A549 (cell line): ENCODE data around the gene CD22. TPM values are rescaled to one million over a fixed set of nuclear protein-coding genes. Genes with fewer than 3 reads are reported as not detected.

Source experiments
- ATAC-seq, 2 experiments: fragments of 200-7000 bp in 1 of 2; fragments of >200 bp in 1 of 2; cut with Nextera tagmentation in 1 of 2; cut with Tn5 transposase in 1 of 2; 3 replicates each; pipeline versions ENCODE4 v1.8.0 to v1.9.1; 2018 to 2020; ENCODE audit warnings: mild to moderate bottlenecking in 1 of 2, moderate library complexity in 1 of 2
- CTCF ChIA-PET: fragments of 300-600 bp; sonication (Branson Sonifier 250); formaldehyde crosslinking; extraction: SDS; loops from one replicate; lab custom pipeline; 2021; ENCODE audit warnings: antibody characterized with exemption, inconsistent platforms; lab: Yijun Ruan, JAX
- POLR2A ChIA-PET: fragments of 350-600 bp; formaldehyde crosslinking; extraction: SDS; loops from one replicate; lab custom pipeline; 2021; ENCODE audit warnings: antibody characterized with exemption, inconsistent platforms; lab: Yijun Ruan, JAX
- DNase-seq, 2 experiments: peaks; one replicate each; pipeline versions ENCODE4 v3.0.0 to v3.0.0-alpha.2; 2011 to 2016; ENCODE audit warnings: low read depth in 1 of 2, low spot score in 1 of 2
- FAIRE-seq: peaks from 2 replicates; lab custom pipeline; 2011; peaks lifted over from hg19 to GRCh38; lab: Jason Lieb, UNC
- H3K27ac ChIP-seq, 2 experiments: fragments of >200 bp; sonication (Bioruptor Twin); formaldehyde crosslinking; 3 replicates each; pipeline ENCODE4 v1.5.1; 2016 to 2017
- H3K4me1 ChIP-seq: fragments of >200 bp; sonication (Bioruptor Twin); formaldehyde crosslinking; 3 replicates; pipeline ENCODE4 v1.6.1; 2016
- H3K4me2 ChIP-seq: fragments of >200 bp; sonication (Bioruptor Twin); formaldehyde crosslinking; 3 replicates; pipeline ENCODE4 v1.6.1; 2016
- H3K4me3 ChIP-seq: fragments of >200 bp; sonication (Bioruptor Twin); formaldehyde crosslinking; 3 replicates; pipeline ENCODE4 v1.5.1; 2016
- H3K9me3 ChIP-seq: fragments of >200 bp; sonication (Bioruptor Twin); formaldehyde crosslinking; 3 replicates; pipeline ENCODE4 v1.6.1; 2016
- BHLHE40 ChIP-seq: IDR thresholded peaks from 2 replicates; pipeline ENCODE4 v1.6.1; 2012; ENCODE audit warnings: low read depth, low read length, inconsistent platforms
- CBX2 ChIP-seq: fragments of 200-600 bp; sonication (generic); IDR thresholded peaks from 2 replicates; pipeline ENCODE4 v1.6.1; 2016; ENCODE audit warnings: low read depth, mild to moderate bottlenecking, borderline replicate concordance
- CBX8 ChIP-seq: fragments of 200-600 bp; sonication (generic); IDR thresholded peaks from 2 replicates; pipeline ENCODE4 v1.6.1; 2016
- CHD2 ChIP-seq: fragments of 150-350 bp; IDR thresholded peaks from 2 replicates; pipeline ENCODE4 v1.6.1; 2014; ENCODE audit warnings: low read length; ENCODE audit not compliant: partially characterized antibody
- CHD4 ChIP-seq: fragments of 200-600 bp; sonication (generic); IDR thresholded peaks from 2 replicates; pipeline ENCODE4 v1.6.1; 2016; ENCODE audit warnings: antibody characterized with exemption, mild to moderate bottlenecking, borderline replicate concordance
- ELK1 ChIP-seq: fragments of 150-350 bp; IDR thresholded peaks from 2 replicates; pipeline ENCODE4 v1.6.1; 2014; ENCODE audit warnings: low read depth, mild to moderate bottlenecking, low read length
- EP300 ChIP-seq, 2 experiments: fragments of >200 bp; sonication (Bioruptor Twin); formaldehyde crosslinking; IDR thresholded peaks; 2 replicates in 1 of 2; 3 replicates in 1 of 2; pipeline ENCODE4 v1.6.1; 2016 to 2017
- FOSB ChIP-seq: fragments of 250-450 bp; sonication (Bioruptor Pico); IDR thresholded peaks from 2 replicates; pipeline ENCODE4 v1.5.0; 2020; ENCODE audit warnings: mild to moderate bottlenecking, moderate library complexity
- GATA3 ChIP-seq: IDR thresholded peaks from 2 replicates; pipeline ENCODE4 v1.6.1; 2012; ENCODE audit warnings: borderline replicate concordance
- HDAC2 ChIP-seq: fragments of 200-600 bp; sonication (generic); IDR thresholded peaks from 2 replicates; pipeline ENCODE4 v1.6.1; 2016
- JUN ChIP-seq, 2 experiments: fragments of >200 bp; sonication (Bioruptor Twin); formaldehyde crosslinking; IDR thresholded peaks; 2 replicates in 1 of 2; 3 replicates in 1 of 2; pipeline ENCODE4 v1.6.1; 2016 to 2017
- KDM5A ChIP-seq: fragments of 200-600 bp; sonication (generic); IDR thresholded peaks from 2 replicates; pipeline ENCODE4 v1.6.1; 2016; ENCODE audit warnings: antibody characterized with exemption, mild to moderate bottlenecking
- NFE2L2 ChIP-seq: fragments of 150-350 bp; conservative IDR thresholded peaks from 2 replicates; pipeline ENCODE4 v1.6.1; 2014; ENCODE audit warnings: low read length
- NR3C1 ChIP-seq: fragments of >200 bp; sonication (Bioruptor Twin); formaldehyde crosslinking; IDR thresholded peaks from 3 replicates; pipeline ENCODE4 v1.6.1; 2017
- PBX3 ChIP-seq: IDR thresholded peaks from 2 replicates; pipeline ENCODE4 v1.6.1; 2012
- PHF8 ChIP-seq: fragments of 200-600 bp; sonication (generic); IDR thresholded peaks from 2 replicates; pipeline ENCODE4 v1.6.1; 2016; ENCODE audit warnings: low read depth, mild to moderate bottlenecking, antibody characterized with exemption, moderate library complexity, borderline replicate concordance
- POLR2A ChIP-seq: IDR thresholded peaks from 2 replicates; pipeline ENCODE4 v1.6.1; 2012; ENCODE audit warnings: mild to moderate bottlenecking, low read length
- RAD21 ChIP-seq, 2 experiments: fragments of >200 bp in 1 of 2; sonication (Bioruptor Twin) in 1 of 2; formaldehyde crosslinking in 1 of 2; IDR thresholded peaks in 1 of 2; conservative IDR thresholded peaks in 1 of 2; 2 replicates in 1 of 2; 3 replicates in 1 of 2; pipeline ENCODE4 v1.6.1; 2012 to 2018; ENCODE audit warnings: inconsistent platforms in 1 of 2
- REST ChIP-seq: fragments of 200-600 bp; sonication (generic); IDR thresholded peaks from 2 replicates; pipeline ENCODE4 v1.6.1; 2016; ENCODE audit warnings: antibody characterized with exemption, mild to moderate bottlenecking, moderate library complexity
- RNF2 ChIP-seq: fragments of 200-600 bp; sonication (generic); IDR thresholded peaks from 2 replicates; pipeline ENCODE4 v1.6.1; 2016; ENCODE audit warnings: low read depth, mild to moderate bottlenecking, antibody characterized with exemption, moderate library complexity, borderline replicate concordance
- TFCP2L1 ChIP-seq: fragments of 250-450 bp; sonication (Bioruptor Pico); IDR thresholded peaks from 2 replicates; pipeline ENCODE4 v1.5.0; 2021; ENCODE audit warnings: mild to moderate bottlenecking
- ZFP36 ChIP-seq: fragments of 450-650 bp; IDR thresholded peaks from 2 replicates; pipeline ENCODE4 v1.6.1; 2014; ENCODE audit warnings: borderline replicate concordance; ENCODE audit not compliant: partially characterized antibody
- WGBS: methylation state at CpG from one replicate; pipeline ENCODE4 v1.1.6; 2017; ENCODE audit errors: missing lambda C conversion rate; 5-methylcytosine and 5-hydroxymethylcytosine counted together
- polyA plus RNA-seq, 4 experiments: library from polyadenylated mRNA; depleted of rRNA in 3 of 4; stranded (reverse); fragments of >200 nt; fragmentation: RNase III in 1 of 4; extraction: RNeasy Plus Mini Kit Qiagen cat#74134 plus additional on column Dnase treatment in 1 of 4; gene quantifications; 2 replicates in 3 of 4; 3 replicates in 1 of 4; pipeline ENCODE4 v1.2.3, GENCODE V29; 2011 to 2017
- TF ChIP-seq, protein P1 (sequence below): fragments of >200 bp; sonication (Bioruptor Twin); formaldehyde crosslinking; IDR thresholded peaks from 3 replicates; pipeline ENCODE4 v1.5.1; 2016
- TF ChIP-seq, protein P2 (sequence below): fragments of 250-450 bp; sonication (Bioruptor Pico); IDR thresholded peaks from 2 replicates; pipeline ENCODE4 v1.5.0; 2020; ENCODE audit warnings: low read depth, mild to moderate bottlenecking, moderate library complexity

Gene CD22
- polyA plus RNA-seq, 2 of the 4 experiments (the other 2 are of a cell fraction), result 0.05 to 0.14 TPM

GRCh38 chr19:35347930-35348298, 18.9 kb downstream of the CD22 start:
- no peak for DNase-seq
- ChIA-PET POLR2A (no interaction called here), CTCF (interaction anchor here (0.6 to 15.0 kb wide), 7 partner anchors 29 to 1437 kb away, joined by 3 to 368 read pairs (median 3); partner anchors contain the start of gene KRTDAP)
- H3K4me3 ChIP-seq, result no peak overlapping the region
- H3K9me3 ChIP-seq, result no peaks in the 10 kb centered on the region
- TF ChIP-seq HDAC2 (no peak), FOSB (no peak), EP300 (IDR thresholded peaks at IDR 0.05) (no peak), GATA3 (no peak), CBX2 (no peak), CHD2 (no peak)
- TF ChIP-seq, protein P1, sequence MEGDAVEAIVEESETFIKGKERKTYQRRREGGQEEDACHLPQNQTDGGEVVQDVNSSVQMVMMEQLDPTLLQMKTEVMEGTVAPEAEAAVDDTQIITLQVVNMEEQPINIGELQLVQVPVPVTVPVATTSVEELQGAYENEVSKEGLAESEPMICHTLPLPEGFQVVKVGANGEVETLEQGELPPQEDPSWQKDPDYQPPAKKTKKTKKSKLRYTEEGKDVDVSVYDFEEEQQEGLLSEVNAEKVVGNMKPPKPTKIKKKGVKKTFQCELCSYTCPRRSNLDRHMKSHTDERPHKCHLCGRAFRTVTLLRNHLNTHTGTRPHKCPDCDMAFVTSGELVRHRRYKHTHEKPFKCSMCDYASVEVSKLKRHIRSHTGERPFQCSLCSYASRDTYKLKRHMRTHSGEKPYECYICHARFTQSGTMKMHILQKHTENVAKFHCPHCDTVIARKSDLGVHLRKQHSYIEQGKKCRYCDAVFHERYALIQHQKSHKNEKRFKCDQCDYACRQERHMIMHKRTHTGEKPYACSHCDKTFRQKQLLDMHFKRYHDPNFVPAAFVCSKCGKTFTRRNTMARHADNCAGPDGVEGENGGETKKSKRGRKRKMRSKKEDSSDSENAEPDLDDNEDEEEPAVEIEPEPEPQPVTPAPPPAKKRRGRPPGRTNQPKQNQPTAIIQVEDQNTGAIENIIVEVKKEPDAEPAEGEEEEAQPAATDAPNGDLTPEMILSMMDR, result no peak
- ATAC-seq, result no peak
- WGBS, result 39% methylated on average over 7 of the region's 7 CpGs
- no peak overlapping the region for H3K4me2 ChIP-seq
- H3K27ac ChIP-seq, result no peak overlapping the region
- FAIRE-seq, result no peak
- H3K4me1 ChIP-seq, result no peaks in the 10 kb centered on the region

DNA sequence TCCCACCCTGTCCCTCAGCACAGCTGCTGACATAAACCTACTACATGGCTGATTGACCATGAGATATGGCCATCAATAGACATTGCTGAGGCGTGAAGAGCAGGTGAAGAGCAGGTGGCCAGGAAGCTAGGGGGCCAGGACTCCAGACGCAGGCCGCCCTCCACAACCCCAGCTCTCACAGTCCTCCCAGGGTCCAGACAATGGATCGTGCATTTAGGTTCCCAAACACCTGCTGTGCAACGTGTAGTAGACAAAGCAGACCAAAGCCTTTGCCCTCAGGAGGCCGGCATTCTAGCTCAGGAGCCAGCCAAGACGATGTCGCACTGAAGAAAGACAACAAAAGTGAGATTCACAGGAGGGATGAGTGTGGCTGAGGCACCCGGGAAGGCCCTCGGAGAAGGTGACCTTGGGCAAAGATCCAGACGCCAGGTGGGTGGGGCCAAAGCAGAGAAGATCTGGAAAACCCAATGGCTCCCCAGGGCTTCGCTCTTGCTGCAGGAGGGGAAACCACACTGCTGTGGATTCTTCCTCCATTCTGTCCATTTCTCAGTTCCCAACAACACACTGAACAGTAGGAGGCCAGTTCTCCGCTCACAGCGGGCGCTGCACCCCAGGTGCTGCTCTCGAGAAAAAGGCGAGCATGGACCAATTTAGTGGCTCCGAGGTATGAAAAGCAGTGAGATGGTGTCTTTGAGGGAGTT, 20.1 kb downstream of the CD22 start:
- CTCF ChIA-PET, result interaction anchor here (0.5 to 15.0 kb wide), 14 partner anchors 9 to 445 kb away, joined by 3 to 368 read pairs (median 4); partner anchors contain the start of genes KRTDAP and USF2
- Histone ChIP-seq H3K4me1 (no peaks in the 10 kb centered on the region), H3K4me2 (no peak overlapping the region), H3K27ac (no peak overlapping the region), H3K4me3 (no peak overlapping the region), H3K9me3 (no peaks in the 10 kb centered on the region)
- FAIRE-seq (no peak), DNase-seq (no peak), ATAC-seq (no peak)
- no peak for TF ChIP-seq NFE2L2
- no peak for TF ChIP-seq REST
- no peak for TF ChIP-seq JUN (IDR thresholded peaks at IDR 0.05)
- TF ChIP-seq RNF2, result no peak
- no peak for TF ChIP-seq ELK1
- no peak for TF ChIP-seq FOSB
- TF ChIP-seq NR3C1, result no peak
- TF ChIP-seq KDM5A, result no peak
- TF ChIP-seq TFCP2L1 (CRISPR knock-in tag), result no peak
- no peak for TF ChIP-seq POLR2A
- no peak for TF ChIP-seq RAD21 (conservative IDR thresholded peaks at IDR 0.05 in 1 of 2, IDR thresholded peaks at IDR 0.05 in 1 of 2)
- TF ChIP-seq, protein P1, result no peak
- TF ChIP-seq ZFP36, result no peak
- no peak for TF ChIP-seq CHD4
- TF ChIP-seq EP300 (IDR thresholded peaks at IDR 0.05), result no peak
- no peak for TF ChIP-seq PBX3
- no peak for TF ChIP-seq PHF8
- no peak for TF ChIP-seq CBX8
- no peak for TF ChIP-seq BHLHE40
- TF ChIP-seq, protein P2, sequence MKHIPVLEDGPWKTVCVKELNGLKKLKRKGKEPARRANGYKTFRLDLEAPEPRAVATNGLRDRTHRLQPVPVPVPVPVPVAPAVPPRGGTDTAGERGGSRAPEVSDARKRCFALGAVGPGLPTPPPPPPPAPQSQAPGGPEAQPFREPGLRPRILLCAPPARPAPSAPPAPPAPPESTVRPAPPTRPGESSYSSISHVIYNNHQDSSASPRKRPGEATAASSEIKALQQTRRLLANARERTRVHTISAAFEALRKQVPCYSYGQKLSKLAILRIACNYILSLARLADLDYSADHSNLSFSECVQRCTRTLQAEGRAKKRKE (CRISPR knock-in tag), result no peak
- POLR2A ChIA-PET, result interaction anchor here (0.6 kb wide), 1 partner anchor 774 kb away, joined by 5 read pairs; no protein-coding TSS in a partner anchor
- 57% methylated on average over 18 of the region's 18 CpGs for WGBS
